Fibroblast of villous mesenchyme (primary cell): ENCODE data around the gene ACAD8. TPM values are rescaled to one million over a fixed set of nuclear protein-coding genes. Genes with fewer than 3 reads are reported as not detected.

Experiments
- DNase-seq: peaks from one replicate; pipeline ENCODE4 v3.0.0-alpha.2; 2010; ENCODE audit warnings: low read depth
- H3K4me3 ChIP-seq: 2 replicates; pipeline ENCODE4 v1.5.1; 2011; ENCODE audit warnings: low read depth, mild to moderate bottlenecking, low read length
- total RNA-seq: library from RNA; depleted of rRNA; stranded (reverse); fragments of >200 nt; gene quantifications from 2 replicates; pipeline ENCODE4 v1.2.3, GENCODE V29; 2012
- TF ChIP-seq, protein P1 (sequence below): IDR thresholded peaks from 2 replicates; pipeline ENCODE4 v1.5.1; 2012; ENCODE audit warnings: low read depth, mild to moderate bottlenecking, low read length; ENCODE audit not compliant: insufficient read depth

Gene ACAD8
- total RNA-seq, 1 donor = 16.4 TPM

- TF ChIP-seq, protein P1, sequence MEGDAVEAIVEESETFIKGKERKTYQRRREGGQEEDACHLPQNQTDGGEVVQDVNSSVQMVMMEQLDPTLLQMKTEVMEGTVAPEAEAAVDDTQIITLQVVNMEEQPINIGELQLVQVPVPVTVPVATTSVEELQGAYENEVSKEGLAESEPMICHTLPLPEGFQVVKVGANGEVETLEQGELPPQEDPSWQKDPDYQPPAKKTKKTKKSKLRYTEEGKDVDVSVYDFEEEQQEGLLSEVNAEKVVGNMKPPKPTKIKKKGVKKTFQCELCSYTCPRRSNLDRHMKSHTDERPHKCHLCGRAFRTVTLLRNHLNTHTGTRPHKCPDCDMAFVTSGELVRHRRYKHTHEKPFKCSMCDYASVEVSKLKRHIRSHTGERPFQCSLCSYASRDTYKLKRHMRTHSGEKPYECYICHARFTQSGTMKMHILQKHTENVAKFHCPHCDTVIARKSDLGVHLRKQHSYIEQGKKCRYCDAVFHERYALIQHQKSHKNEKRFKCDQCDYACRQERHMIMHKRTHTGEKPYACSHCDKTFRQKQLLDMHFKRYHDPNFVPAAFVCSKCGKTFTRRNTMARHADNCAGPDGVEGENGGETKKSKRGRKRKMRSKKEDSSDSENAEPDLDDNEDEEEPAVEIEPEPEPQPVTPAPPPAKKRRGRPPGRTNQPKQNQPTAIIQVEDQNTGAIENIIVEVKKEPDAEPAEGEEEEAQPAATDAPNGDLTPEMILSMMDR = no peak
- no peak overlapping the region for H3K4me3 ChIP-seq
- DNase-seq = peak; percentile 66
These were observed 19.3 kb downstream of the ACAD8 start for GRCh38 chr11:134272381-134273316.

DNA sequence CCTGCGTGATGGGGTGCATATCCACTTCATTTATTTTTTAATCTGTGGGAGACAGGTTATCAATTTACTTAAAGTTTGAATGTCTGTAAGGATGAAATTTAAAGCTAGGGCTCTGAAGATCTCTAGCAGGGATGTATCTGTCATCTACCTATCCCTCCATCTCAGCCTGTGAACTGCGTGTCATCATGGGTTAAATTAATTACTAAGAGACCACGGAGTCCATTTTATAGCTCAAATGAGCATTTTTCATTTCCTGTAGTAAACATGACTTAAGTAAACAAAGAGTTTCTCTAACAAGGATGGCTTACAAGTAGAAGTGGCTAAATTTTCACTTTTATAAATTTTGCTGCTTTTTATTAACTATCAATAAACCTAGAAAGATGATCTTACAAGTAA lies 19.9 kb downstream of the ACAD8 start:
- TF ChIP-seq, protein P1 = no peak
- no peak overlapping the region for H3K4me3 ChIP-seq
- no peak for DNase-seq

- no peak overlapping the region for H3K4me3 ChIP-seq
- DNase-seq = no peak
- TF ChIP-seq, protein P1 = no peak
These were observed 21.8 kb downstream of the ACAD8 start for GRCh38 chr11:134275188-134275533.

- TF ChIP-seq, protein P1 = peak; percentile 38
- H3K4me3 ChIP-seq = peak within 1 kb of the TSS; percentile 30
- no peak for DNase-seq
These were observed 22.4 kb downstream of the ACAD8 start, which contains the start of gene GLB1L3 for GRCh38 chr11:134275534-134276395. GLB1L3 (plus strand) TSS chr11:134276379; CDS start chr11:134276741, 362 bp downstream.

- DNase-seq = no peak
- H3K4me3 ChIP-seq = peak overlapping the region; percentile 30
- TF ChIP-seq, protein P1 = no peak
These were observed 23.2 kb downstream of the ACAD8 start for GRCh38 chr11:134276396-134277182.
